Smooth muscle cell (in vitro differentiated cells): ENCODE measurements around the gene ATE1. TPM values are rescaled to one million over a fixed set of nuclear protein-coding genes. Genes with fewer than 3 reads are reported as not detected.
A peak's percentile ranks its signal among the peaks of the same experiment; 100 is the strongest.

Experiments
- DNase-seq: peaks from one replicate; lab custom pipeline; 2025; ENCODE audit not compliant: unreplicated experiment; lab: John Stamatoyannopoulos, UW
- H2AFZ ChIP-seq: fragments of 200-600 bp; sonication (generic); 2 replicates; pipeline ENCODE4 v1.6.0; 2016; ENCODE audit warnings: antibody characterized with exemption, low read depth, mild to moderate bottlenecking
- H3F3A ChIP-seq: fragments of 200-600 bp; sonication (generic); 2 replicates; pipeline ENCODE4 v1.6.0; 2017; ENCODE audit warnings: antibody characterized with exemption, low read depth
- H3K27ac ChIP-seq: fragments of 200-600 bp; sonication (generic); 2 replicates; pipeline ENCODE4 v1.5.1; 2016; ENCODE audit warnings: low read depth, mild to moderate bottlenecking
- H3K27me3 ChIP-seq: fragments of 200-600 bp; sonication (generic); 2 replicates; pipeline ENCODE4 v1.6.1; 2016; ENCODE audit warnings: low read depth, mild to moderate bottlenecking
- H3K36me3 ChIP-seq: fragments of 200-600 bp; sonication (generic); 2 replicates; pipeline ENCODE4 v1.5.1; 2016; ENCODE audit warnings: low read depth
- H3K4me1 ChIP-seq: fragments of 200-600 bp; sonication (generic); 2 replicates; pipeline ENCODE4 v1.5.1; 2016; ENCODE audit warnings: low read depth
- H3K4me2 ChIP-seq: fragments of 200-600 bp; sonication (generic); 2 replicates; pipeline ENCODE4 v1.6.0; 2016; ENCODE audit warnings: mild to moderate bottlenecking
- H3K4me3 ChIP-seq: fragments of 200-600 bp; sonication (generic); 2 replicates; pipeline ENCODE4 v1.5.1; 2016; ENCODE audit warnings: mild to moderate bottlenecking
- H3K79me2 ChIP-seq: fragments of 200-600 bp; sonication (generic); 2 replicates; pipeline ENCODE4 v1.6.0; 2016; ENCODE audit warnings: low read depth, mild to moderate bottlenecking
- H3K9ac ChIP-seq: fragments of 200-600 bp; sonication (generic); 2 replicates; pipeline ENCODE4 v1.6.0; 2016; ENCODE audit warnings: low read depth
- H3K9me3 ChIP-seq: fragments of 200-600 bp; sonication (generic); replicated peaks from 2 replicates; pipeline ENCODE4 v1.5.1; 2016; ENCODE audit warnings: low read depth
- H4K20me1 ChIP-seq: fragments of 200-600 bp; sonication (generic); 2 replicates; pipeline ENCODE4 v1.6.0; 2016; ENCODE audit warnings: low read depth
- WGBS: methylation state at CpG from one replicate; pipeline ENCODE4 v1.1.7; 2016; ENCODE audit warnings: low lambda C conversion rate; 5-methylcytosine and 5-hydroxymethylcytosine counted together
- polyA plus RNA-seq: library from polyadenylated mRNA; unstranded; fragments of >200 nt; fragmentation: Nextera tagmentation; extraction: Ambion mirVana; gene quantifications from 2 replicates; pipeline ENCODE4 v1.2.1, GENCODE V29; 2016
- total RNA-seq: library from RNA; depleted of rRNA; stranded (reverse); fragments of >200 nt; gene quantifications from 2 replicates; pipeline ENCODE4 v1.2.3, GENCODE V29; 2014
- TF ChIP-seq, protein P1 (sequence below): fragments of 200-600 bp; sonication (generic); IDR thresholded peaks from 2 replicates; pipeline ENCODE4 v1.5.1; 2017; ENCODE audit warnings: borderline replicate concordance, mild to moderate bottlenecking, antibody characterized with exemption; ENCODE audit not compliant: insufficient read depth, poor library complexity, severe bottlenecking

Gene ATE1
- total and polyA plus RNA-seq, 2 experiments from 2014 or later, result 9.1 to 20.7 TPM

DNA sequence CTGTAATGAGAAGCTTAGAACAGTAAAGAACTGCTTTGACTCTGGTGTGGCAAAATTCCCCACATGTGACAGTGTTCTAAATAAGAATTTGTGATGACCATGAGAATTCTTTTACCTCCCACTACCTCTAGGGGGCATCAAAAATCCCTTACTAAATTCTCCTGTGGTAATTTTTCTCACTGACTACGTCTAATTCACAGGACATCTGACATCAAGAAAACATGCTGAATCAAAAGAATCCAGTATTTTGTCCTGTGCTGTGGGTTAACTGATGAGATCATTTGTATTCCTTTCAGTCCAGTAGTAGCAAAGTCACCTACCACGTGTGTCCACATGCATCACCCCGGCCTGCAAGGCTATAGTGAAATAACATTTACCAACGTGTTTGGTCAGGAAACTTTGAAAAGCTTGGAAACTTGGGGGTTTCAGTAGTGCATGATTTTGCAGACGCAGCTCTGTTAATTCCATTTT, 103.8 kb downstream of the ATE1 start:
- Histone ChIP-seq H3K27ac (peak overlapping the region; percentile 30), H3K9ac (no peak overlapping the region), H3K9me3 (no peaks in the 10 kb centered on the region), H3K4me2 (peak overlapping the region; percentile 49), H4K20me1 (no peaks in the 10 kb centered on the region), H3K79me2 (no peaks in the 10 kb centered on the region), H3K36me3 (no peaks in the 10 kb centered on the region), H3K4me1 (no peaks in the 10 kb centered on the region), H3K27me3 (no peaks in the 10 kb centered on the region), H3K4me3 (no peak overlapping the region), H3F3A (peaks cover 14% of the 10 kb centered on the region), H2AFZ (no peak overlapping the region)
- no peak for DNase-seq
- TF ChIP-seq, protein P1, sequence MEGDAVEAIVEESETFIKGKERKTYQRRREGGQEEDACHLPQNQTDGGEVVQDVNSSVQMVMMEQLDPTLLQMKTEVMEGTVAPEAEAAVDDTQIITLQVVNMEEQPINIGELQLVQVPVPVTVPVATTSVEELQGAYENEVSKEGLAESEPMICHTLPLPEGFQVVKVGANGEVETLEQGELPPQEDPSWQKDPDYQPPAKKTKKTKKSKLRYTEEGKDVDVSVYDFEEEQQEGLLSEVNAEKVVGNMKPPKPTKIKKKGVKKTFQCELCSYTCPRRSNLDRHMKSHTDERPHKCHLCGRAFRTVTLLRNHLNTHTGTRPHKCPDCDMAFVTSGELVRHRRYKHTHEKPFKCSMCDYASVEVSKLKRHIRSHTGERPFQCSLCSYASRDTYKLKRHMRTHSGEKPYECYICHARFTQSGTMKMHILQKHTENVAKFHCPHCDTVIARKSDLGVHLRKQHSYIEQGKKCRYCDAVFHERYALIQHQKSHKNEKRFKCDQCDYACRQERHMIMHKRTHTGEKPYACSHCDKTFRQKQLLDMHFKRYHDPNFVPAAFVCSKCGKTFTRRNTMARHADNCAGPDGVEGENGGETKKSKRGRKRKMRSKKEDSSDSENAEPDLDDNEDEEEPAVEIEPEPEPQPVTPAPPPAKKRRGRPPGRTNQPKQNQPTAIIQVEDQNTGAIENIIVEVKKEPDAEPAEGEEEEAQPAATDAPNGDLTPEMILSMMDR, result peak; percentile 69
- 56% methylated on average over 5 of the region's 5 CpGs for WGBS

DNA sequence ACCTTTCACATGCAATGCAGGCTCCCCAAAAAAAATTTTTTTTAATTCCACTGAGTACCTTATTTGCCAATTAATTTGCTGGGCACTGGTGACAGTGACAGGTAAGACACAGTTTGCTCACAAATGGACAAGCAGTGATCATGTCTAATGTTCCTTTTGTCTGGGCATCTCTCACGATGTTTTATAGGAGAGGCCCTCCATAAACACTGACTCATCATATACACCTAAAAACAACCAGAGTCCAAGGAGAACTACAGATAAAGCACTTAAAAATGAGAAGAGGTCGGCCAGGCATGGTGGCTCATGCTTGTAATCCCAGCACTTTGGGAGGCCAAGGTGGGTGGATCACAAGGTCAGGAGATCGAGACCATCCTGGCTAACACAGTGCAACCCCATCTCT, 105.1 kb downstream of the ATE1 start:
- Histone ChIP-seq H3K4me1 (peaks cover 3% of the 10 kb centered on the region), H4K20me1 (no peaks in the 10 kb centered on the region), H3K9me3 (no peaks in the 10 kb centered on the region), H3K4me2 (no peak overlapping the region), H3K79me2 (no peaks in the 10 kb centered on the region), H3K27me3 (no peaks in the 10 kb centered on the region), H3K4me3 (no peak overlapping the region), H3K9ac (no peak overlapping the region), H3K27ac (no peak overlapping the region), H2AFZ (no peak overlapping the region), H3K36me3 (no peaks in the 10 kb centered on the region), H3F3A (peaks cover 14% of the 10 kb centered on the region)
- DNase-seq, result no peak
- 63% methylated on average over 3 of the region's 3 CpGs for WGBS
- TF ChIP-seq, protein P1, result no peak

DNA sequence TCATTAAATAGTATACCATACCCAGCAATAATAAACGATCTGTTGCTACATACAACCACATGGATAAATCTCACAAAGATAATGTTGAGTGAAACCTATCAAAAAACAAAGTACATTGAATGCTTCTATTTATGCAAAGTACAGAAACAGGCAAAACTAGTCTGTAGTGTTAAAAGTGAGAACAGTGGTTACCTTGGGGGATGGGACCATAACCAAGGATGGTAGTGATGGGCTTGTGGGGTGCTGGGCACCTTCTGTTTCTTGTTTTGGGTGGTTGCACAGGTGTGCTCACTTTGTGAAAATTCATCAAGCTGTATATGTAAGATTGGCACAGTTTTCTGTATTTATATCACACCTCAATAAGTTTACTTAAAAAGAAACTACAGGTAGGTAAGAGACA, 105.7 kb downstream of the ATE1 start:
- no peaks in the 10 kb centered on the region for H3K36me3 ChIP-seq
- H3K4me2 ChIP-seq, result no peak overlapping the region
- no peaks in the 10 kb centered on the region for H3K27me3 ChIP-seq
- H3K4me1 ChIP-seq, result peaks cover 3% of the 10 kb centered on the region
- 94% methylated on average over 1 of the region's 1 CpG for WGBS
- TF ChIP-seq, protein P1, result no peak
- DNase-seq, result no peak
- H3K4me3 ChIP-seq, result no peak overlapping the region
- H3K79me2 ChIP-seq, result no peaks in the 10 kb centered on the region
- no peak overlapping the region for H3K9ac ChIP-seq
- H2AFZ ChIP-seq, result no peak overlapping the region
- peaks cover 14% of the 10 kb centered on the region for H3F3A ChIP-seq
- H3K9me3 ChIP-seq, result no peaks in the 10 kb centered on the region
- no peak overlapping the region for H3K27ac ChIP-seq
- no peaks in the 10 kb centered on the region for H4K20me1 ChIP-seq

DNA sequence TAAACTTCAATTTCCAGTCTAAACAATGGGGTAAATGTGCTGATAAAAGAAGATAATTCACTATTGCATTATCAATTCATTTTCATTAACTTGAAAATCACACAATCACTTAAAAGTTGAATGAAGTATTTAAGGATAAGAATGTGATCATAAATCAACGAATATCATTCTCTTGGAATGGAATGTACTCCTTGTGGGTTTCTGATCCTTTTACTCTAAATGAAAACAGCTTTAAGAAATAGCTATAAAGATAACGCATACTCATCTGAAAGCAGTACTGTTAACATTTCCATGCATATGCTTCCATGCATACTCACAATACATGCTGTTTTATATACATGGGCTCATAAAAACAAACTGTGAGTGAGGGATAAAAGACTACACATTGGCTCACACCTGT, 108.8 kb downstream of the ATE1 start:
- Histone ChIP-seq H3F3A (peaks cover under 1% of the 10 kb centered on the region), H3K79me2 (no peaks in the 10 kb centered on the region), H3K4me2 (peak overlapping the region; percentile 5), H3K4me1 (peaks cover 3% of the 10 kb centered on the region), H3K9ac (no peak overlapping the region), H3K27ac (peak overlapping the region; percentile 7), H3K36me3 (no peaks in the 10 kb centered on the region), H3K9me3 (no peaks in the 10 kb centered on the region), H3K4me3 (no peak overlapping the region), H4K20me1 (no peaks in the 10 kb centered on the region), H2AFZ (no peak overlapping the region), H3K27me3 (no peaks in the 10 kb centered on the region)
- no peak for DNase-seq
- TF ChIP-seq, protein P1, result no peak
- 23% methylated on average over 2 of the region's 2 CpGs for WGBS
